G401.6 (cell line): ENCODE measurements around the gene LCE2A.
"Not testable (repeated sequence)": the region's sequence is repeated elsewhere in the genome, so short reads cannot be mapped to it uniquely, and the experiment has no call there.

Source experiments
- FAIRE-seq: peaks from 2 replicates; lab custom pipeline; 2012; peaks lifted over from hg19 to GRCh38; lab: Jason Lieb, UNC

LCE2A gene, protein sequence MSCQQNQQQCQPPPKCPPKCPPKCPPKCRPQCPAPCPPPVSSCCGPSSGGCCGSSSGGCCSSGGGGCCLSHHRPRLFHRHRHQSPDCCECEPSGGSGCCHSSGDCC

DNA sequence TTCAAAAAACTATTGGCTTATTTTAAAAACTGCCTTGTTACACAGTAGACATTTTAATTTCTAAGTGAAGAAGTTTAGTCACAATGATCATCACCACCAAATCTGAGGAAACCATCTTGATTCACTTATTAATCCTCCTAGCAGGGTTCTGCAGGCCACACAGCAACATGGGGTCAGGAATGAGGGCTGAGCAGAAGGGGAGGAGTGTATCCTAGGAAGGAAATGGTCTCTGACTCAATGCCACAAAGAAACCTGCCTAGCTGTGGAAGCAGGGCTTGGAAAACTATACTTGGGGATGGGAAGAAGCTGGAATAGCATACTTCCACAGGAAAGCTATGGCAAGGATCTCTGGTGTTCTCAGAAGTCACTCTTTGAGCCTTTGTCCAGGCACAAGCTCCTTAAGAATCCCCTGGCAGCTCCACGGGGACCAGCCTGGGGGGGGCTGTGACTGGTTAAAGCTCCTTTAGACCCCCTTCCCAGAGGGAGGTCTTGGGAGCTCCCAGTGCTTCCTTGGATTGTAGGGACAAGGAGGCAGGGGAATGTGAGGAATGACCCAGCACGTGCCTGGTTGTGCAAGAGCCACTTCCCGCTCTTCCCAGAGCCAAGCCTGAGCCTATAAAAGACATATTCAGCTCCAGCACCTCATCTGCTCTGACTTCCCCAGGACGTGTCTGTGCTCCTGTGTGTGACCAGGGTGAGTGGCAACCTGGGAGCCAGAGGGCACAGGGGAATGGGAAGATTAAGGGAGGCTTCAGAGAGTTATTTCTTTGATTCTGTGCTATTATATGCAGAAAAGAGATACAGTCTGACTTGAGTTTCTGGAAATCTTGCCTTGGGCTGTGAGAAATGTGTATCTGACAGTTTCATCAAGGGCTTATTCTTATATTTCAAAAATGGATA, at the start of gene LCE2A:
Gene LCE2A (plus strand): TSS at position 645 of the 900 bp plus-strand sequence. CDS start 557 bp downstream, outside the sequence.
- no peak for FAIRE-seq

DNA sequence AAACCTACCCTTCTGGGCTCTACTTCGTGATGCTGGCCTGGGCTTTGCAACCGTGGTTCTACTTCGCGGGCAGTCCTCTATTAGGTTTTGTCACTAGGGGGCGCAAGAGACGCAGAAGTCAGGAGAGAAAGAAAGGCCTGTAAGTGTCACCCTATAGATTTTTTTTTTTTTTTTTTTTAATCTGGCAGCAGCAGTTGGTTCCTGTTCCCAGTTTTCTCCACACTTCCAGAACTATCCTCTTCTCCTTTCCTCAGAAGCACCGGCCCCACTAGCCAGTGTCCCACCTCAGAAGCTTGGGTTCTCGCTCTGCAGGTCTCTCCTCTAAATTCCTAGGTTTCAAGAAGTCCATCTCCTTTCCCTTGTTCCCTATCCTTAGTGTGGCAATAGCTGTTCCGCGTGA, 44.0 kb upstream of the LCE2A start:
- FAIRE-seq: peak; percentile 63

DNA sequence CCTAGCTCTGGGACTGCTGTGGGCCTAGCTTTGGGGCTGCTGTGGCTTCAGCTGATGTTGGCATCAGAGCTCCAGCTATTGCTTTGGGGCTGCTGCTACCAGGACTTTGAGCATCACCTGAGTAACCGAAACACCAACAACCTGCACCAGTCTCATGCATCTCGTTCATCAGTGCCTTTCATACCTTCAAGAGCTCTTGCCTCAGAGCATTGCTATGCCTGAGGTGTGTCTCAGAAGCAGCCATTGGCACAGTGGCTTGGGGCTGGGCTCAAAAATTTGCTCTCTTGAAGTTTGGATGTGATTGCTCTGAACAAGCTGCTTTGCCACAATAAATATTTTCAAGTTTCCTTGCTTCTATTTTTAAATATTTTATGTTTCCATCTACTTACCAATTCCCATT, 41.7 kb upstream of the LCE2A start:
- FAIRE-seq: no peak

DNA sequence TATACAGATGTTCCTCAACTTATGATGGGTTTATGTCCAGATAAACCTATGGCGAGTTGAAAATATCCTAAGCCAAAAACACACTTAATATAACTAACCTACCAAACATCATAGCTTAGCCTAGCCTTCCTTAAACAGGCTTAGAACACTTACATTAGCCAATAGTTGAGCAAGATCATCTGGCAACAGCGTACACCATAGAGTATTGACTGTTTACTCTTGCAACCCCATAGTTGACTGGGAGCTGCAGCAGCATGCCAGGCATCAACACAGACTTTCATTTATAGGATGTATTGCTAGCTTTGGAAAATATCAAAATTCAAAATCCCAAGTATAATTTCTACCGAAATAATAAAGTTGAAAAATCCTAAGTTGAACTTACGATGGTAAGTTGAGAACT, 40.5 kb upstream of the LCE2A start:
- no peak for FAIRE-seq

DNA sequence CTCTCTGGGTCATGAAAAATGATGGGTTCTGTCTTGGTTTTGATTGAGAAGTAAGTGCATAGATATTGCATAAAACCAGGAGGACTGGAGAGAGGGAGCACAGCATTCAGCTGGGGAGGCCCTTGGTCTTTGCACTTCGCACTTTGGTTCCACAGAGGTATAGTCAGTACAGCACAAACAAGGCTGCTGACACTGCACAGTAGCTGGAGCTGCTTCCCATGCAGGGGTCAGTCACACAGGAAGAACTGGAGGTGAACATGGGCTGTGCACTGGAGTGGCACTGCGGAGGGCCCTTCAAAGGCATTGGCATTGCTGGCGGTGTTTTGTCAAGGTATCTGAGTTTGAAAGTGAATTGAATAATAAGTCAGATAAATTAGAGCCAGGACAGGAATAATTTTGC, 39.5 kb upstream of the LCE2A start:
- FAIRE-seq: no peak

DNA sequence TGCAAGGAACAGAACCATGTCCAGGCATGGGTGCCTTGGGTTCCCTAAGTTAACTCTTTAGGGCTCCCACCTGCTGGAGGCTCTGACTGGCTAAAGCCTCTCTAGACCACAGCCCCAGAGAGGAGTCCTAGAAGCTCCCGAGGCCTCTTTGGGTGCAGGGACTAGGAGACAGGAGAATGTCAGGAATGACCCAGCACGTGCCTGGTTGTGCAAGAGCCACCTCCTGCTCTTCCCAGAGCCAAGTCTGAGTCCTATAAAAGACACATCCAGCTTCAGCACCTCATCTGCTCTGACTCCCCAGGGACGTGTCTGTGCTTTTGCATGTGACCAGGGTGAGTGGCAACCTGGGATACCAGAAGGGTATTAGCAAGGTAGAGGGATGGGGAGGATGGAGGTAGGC, 35.0 kb upstream of the LCE2A start, which contains the start of gene LCE2D:
Gene LCE2D (plus strand): TSS at position 283 of the 400 bp plus-strand sequence. CDS start 726 bp downstream, outside the sequence.
- no peak for FAIRE-seq

DNA sequence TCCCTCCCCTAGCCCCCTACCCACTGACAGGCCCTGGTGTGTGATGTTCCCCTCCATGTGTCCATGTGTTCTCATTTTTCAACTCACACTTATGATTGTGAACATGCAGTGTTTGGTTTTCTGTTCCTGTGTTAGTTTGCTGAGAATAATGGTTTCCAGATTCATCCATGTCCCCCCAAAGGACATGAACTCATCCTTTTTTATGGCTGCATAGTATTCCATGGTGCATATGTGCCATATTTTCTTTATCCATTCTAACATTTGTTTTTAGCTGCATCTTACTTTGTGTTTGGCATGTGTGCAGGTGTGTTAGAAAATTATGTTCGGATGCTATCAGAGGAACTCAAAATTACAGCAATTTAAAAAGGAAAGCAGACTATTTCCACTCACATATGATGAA, 32.0 kb upstream of the LCE2A start:
- FAIRE-seq: not testable (repeated sequence)

DNA sequence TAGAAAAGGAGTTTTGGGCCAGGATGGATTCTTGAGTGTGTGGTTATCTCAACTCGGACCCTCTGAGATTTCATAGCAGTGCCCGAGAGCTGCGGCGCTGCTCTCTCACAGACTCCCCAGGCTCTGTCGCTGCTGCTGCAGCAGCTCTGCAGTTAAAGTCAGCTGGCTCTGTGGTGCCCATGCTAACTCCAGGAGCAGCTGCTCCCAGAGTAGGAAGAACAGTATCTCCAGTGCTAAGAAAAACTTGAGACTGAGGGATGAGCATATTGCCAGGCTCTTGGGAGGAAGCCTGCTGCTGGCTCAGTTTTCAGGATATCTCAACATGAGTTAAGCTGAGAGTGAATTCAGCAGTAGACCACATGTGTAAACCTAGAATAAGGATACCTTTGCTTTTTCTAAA, 30.5 kb upstream of the LCE2A start:
- no peak for FAIRE-seq

DNA sequence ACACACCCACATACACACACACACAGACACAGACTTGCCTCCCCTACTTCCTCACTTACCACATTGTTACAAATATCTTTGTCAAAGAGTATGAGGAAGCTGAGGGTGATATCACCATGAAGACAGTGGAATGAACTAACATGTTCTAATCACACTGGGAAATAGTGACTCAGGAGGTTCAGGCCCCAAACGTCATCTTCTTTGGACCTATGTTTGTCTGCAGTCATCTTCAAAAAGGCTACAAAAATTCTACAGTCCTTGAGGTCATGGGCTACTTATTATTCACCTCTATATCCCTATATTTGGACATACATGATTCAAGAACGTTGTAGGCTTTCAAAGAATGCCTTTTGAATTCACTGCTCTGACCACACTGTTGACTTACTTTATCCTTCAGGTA, 25.1 kb upstream of the LCE2A start:
- FAIRE-seq: no peak

DNA sequence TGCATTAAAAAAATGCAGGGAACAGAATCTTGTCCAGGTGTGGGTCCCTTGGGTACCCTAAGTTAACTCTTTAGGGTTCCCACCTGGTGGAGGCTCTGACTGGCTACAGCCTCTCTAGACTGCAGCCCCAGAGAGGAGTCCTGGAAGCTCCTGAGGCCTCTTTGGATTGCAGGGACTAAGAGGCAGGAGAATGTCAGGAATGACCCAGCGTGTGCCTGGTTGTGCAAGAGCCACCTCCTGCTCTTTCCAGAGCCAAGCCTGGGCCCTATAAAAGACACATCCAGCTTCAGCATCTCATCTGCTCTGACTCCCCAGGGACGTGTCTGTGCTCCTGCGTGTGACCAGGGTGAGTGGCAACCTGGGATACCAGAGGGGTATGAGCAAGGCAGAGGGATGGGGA, 23.2 kb upstream of the LCE2A start, which contains the start of gene LCE2C:
Gene LCE2C (plus strand): TSS at position 297 of the 400 bp plus-strand sequence. CDS start 737 bp downstream, outside the sequence.
- not testable (repeated sequence) for FAIRE-seq

DNA sequence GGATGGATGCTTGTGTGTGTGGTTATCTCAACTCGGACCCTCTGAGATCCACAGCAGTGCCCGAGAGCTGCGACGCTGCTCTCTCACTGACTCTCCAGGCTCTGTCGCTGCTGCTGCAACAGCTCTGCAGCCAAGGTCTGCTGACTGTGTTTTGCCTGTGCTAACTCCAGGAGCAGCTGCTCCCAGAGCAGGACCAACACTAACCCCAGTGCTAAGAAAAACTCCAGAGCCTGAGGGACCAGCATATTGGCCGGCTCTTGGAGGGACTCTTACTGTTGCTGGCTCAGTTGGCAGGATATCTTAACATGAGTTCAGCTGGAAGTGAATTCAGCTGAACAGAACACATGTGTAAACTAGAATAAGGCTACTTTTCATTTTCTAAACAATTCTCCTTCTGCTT, 18.7 kb upstream of the LCE2A start:
- no peak for FAIRE-seq

DNA sequence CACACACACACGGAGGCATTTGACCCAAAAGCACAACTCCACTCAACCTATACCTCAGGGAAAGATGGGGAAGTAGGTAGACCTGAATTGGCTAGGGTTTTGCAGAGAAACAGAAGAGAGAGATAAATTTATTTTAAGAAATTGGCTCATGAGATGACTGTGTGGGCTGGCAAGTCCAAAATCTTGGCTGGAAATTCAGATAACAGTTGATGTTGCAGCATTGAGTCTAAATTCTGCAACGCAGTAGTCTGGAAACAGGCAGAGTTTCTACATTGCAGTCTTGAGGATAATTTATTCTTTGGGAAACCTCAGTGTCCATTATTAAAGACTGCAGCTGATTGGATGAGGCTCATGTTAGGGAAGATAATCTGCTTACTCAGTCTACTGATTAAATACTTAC, 16.5 kb upstream of the LCE2A start:
- no peak for FAIRE-seq

DNA sequence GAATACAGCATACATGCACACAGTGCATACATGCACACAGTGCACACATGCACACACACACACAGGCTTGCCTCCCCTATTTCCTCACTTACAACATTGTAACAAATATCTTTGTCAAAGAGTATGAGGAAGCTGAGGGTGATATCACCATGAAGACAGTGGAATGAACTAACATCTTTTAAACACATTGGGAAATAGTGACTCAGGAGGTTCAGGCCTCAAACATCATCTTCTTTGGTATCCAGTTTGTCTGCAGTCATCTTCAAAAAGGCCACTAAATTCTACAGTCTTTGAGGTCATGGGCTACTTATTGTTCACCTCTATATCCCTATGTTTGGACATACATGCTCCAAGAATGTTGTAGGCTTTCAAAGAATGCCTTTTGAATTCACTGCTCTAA, 14.3 kb upstream of the LCE2A start:
- FAIRE-seq: no peak

DNA sequence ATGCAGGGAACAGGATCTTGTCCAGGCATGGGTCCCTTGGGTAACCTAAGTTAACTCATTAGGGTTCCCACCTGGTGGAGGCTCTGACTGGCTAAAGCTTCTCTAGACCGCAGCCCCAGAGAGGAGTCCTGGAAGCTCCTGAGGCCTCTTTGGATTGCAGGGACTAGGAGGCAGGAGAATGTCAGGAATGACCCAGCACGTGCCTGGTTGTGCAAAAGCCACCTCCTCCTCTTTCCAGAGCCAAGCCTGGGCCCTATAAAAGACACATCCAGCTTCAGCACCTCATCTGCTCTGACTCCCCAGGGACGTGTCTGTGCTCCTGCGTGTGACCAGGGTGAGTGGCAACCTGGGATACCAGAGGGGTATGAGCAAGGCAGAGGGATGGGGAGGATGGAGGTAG, 12.3 kb upstream of the LCE2A start, which contains the start of gene LCE2B:
Gene LCE2B (plus strand): TSS at position 301 of the 400 bp plus-strand sequence. CDS start 721 bp downstream, outside the sequence.
- FAIRE-seq: not testable (repeated sequence)

DNA sequence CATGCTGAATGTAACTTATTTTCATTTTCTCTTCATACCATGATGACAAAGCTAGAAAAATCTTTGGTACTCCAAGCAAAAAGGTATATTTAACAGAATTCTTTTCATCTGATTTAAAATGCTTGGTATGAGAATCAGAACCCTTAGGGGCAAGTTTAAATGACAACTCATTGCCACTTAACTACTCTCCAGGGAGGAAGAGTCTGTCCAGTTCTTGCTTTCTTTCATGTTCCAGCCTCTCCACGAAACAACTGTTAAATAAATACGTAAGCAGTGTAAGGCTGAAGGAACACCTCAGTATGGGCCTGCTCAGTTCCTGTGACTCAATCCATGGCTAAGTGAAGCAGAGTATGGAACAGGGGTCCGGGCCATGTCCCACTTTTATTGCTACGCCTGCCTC, 1.6 kb downstream of the LCE2A start:
- no peak for FAIRE-seq

DNA sequence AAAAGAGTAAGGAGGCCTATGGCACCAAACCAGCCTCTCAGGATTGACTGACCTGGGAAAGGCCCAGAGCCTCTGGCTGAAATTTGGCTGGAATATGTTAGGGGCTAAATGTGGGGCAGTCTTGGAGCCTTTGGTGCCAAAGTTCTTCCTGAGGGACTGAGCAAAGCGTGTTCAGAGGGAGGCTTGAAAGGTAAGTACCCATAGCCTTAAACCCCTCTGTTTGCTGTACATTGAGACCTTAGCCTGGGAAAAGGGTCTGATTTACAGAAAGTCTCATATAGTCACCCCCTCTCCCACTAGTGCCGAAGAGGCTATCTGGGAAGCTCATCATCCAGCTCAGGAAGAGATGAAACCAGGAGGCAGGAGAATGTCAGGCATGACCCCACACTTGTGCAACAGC, 9.7 kb downstream of the LCE2A start, which contains the start of gene LCE4A:
Gene LCE4A (plus strand): TSS at position 301 of the 400 bp plus-strand sequence. CDS start 916 bp downstream, outside the sequence.
- FAIRE-seq: no peak

DNA sequence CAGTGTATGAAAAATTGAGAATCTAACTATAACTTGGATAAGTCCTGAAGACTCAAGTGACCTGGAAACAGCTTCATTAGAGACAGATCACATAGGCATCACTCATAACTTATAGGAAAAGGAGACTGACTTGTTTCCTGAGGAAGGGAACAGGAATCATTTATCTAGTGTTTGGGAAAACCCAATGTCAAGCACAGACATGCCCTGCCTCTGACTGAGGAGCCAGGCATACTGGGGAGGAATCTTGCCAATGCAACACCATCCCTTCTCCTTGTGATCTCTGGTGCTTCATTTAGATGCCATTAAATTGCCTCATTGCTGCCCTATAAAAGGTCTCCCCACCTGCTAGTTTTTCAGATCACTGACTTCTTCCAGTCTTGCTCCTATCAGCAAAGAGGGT, 20.1 kb downstream of the LCE2A start:
- no peak for FAIRE-seq

DNA sequence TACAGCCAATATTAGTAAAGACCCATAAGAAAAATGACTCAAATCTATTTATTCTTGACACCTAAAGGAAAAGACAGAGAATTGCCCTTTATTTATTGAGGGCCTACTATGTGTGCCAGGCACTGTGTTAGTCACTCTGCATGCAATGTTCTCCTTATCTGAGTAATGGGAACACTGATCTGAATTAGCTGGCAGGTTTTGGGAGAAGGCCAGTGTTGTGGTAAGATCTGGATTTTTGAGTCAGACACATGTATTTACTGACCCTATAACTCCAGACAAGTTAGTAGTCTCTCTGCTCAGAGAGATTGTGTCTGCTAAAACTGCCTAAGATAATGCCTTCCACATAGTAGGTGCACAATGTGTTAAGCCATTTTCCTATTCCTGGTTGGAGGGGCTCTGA, 27.1 kb downstream of the LCE2A start:
- FAIRE-seq: no peak

DNA sequence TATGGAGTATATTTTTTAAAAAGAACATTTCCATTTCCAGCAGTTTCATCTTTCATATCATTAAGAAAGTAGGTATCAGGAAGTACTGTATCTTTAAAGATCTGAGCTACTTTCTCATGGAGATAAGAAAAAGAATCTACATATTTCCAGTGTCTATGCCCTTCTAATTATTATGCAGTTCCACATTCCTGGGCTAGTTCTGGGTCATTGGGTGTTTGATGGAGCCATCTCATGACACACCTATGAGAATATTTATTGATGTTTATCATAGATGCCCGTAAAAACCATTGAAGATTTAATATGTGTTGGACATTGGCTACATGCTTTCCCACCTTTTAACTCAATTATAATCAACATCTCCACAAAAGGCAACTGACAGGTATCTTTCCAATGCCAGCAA, 30.8 kb downstream of the LCE2A start:
- no peak for FAIRE-seq

DNA sequence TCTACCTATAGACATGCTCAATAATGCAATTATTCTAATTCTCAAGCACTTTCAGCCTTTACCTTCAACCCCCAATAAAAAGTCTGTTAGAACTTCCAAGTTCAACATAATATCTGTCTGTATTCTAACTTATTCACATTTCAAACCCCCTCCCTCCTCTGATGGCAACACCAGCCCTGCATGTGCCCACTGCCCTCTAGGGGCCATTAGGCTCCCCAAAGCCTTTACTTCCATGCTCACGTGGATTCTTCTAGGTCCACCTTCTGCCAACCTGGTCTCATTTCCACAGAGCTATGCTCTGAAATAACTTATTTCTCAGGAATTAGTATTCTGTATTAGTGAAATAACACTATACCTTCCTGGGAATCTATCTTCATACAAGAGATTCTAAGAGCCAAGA, 37.5 kb downstream of the LCE2A start:
- FAIRE-seq: no peak

DNA sequence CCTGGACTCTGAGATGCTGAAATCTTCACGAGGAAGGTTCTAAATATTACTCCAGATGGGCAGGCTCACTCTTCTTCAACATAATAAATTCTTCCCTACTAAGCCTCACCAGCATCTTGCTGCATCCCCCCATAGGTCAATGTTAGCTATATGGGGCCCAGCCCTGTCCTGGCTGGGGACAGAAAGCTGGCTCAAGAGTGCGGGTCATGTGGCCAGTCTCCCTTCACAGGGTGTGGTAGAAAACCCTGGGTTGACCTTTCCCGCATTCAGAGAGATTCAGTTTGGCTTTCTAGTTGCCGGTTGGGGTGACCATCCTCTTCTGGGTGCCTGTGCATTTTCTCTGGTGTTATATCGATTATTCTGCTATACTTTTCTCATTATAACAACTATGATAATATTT, 39.9 kb downstream of the LCE2A start:
- FAIRE-seq: no peak

DNA sequence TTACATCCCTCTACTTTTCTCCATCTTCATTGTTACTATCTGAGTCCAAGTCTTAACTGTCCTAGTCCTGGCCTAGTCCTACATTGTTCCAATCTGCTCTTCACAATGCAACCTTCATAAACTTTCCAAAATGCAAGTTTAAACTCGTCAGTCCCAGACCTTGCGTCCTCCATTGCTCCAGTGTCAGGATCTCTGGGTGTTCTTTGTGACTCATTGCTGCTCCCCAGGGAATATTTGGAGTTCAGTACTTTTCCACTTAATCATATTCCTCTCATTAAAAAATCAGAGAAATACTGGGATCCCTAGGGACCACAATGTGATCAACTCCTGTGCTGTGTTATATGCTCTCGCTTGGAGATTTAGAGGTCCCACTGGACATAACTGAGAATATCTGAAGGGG, 41.7 kb downstream of the LCE2A start:
- no peak for FAIRE-seq

DNA sequence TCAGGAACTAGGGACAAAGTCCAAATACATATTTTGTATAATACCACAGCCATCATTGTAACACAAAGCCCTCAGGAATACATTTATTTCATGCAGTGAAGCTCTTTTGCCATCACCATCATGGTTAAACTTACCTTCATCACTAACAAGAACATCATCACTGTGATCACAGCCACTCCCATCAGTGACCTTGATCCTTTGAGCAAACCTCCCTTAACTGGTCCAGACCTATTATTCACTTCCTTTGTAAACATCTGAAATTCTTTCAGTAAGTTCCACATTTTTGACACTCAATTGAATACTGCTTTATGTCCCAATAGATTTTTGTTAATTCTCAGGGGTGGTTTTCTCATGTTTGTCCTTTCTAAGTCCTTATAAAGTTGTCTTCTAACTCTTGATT, 43.5 kb downstream of the LCE2A start:
- FAIRE-seq: no peak
